A673 (cell line): ENCODE data around the gene ANKS6. TPM values are rescaled to one million over a fixed set of nuclear protein-coding genes. Genes with fewer than 3 reads are reported as not detected.

Experiments used
- BruUV-seq: library from RNA; stranded (reverse); fragments of 400-500 nt; replicated peaks from 2 replicates; lab custom pipeline; 2021; lab: Mats Ljungman, UMichigan
- CTCF ChIA-PET: fragments of 300-600 bp; sonication (Branson Sonifier 250); formaldehyde crosslinking; loops from one replicate; lab custom pipeline; 2022; ENCODE audit warnings: antibody characterized with exemption; lab: Charles Lee
- POLR2A ChIA-PET: fragments of 300-600 bp; sonication (Branson Sonifier 250); formaldehyde crosslinking; loops from one replicate; lab custom pipeline; 2022; ENCODE audit warnings: antibody characterized with exemption; ENCODE audit not compliant: low non-redundant PET; lab: Charles Lee
- DNase-seq: peaks from one replicate; pipeline ENCODE4 v3.0.0-alpha.2; 2015; ENCODE audit warnings: low spot score
- H3K27ac ChIP-seq: fragments of 200-600 bp; sonication (generic); 2 replicates; pipeline ENCODE4 v1.5.1; 2016; ENCODE audit warnings: mixed run types, low read depth, mild to moderate bottlenecking, mixed read lengths, antibody characterized with exemption, low read length; ENCODE audit not compliant: poor library complexity, severe bottlenecking
- H3K27me3 ChIP-seq: fragments of 200-600 bp; sonication (generic); replicated peaks from 2 replicates; pipeline ENCODE4 v1.6.1; 2017; ENCODE audit warnings: mixed run types, low read depth, mild to moderate bottlenecking, mixed read lengths, antibody characterized with exemption, low read length; ENCODE audit not compliant: insufficient read depth, poor library complexity
- H3K36me3 ChIP-seq: fragments of 200-600 bp; sonication (generic); 2 replicates; pipeline ENCODE4 v1.6.1; 2016; ENCODE audit warnings: mixed run types, mild to moderate bottlenecking, mixed read lengths, antibody characterized with exemption, low read length; ENCODE audit not compliant: insufficient read depth, poor library complexity, severe bottlenecking
- H3K4me1 ChIP-seq: fragments of 200-600 bp; sonication (generic); 2 replicates; pipeline ENCODE4 v1.6.1; 2017; ENCODE audit warnings: mixed run types, mild to moderate bottlenecking, mixed read lengths, antibody characterized with exemption, low read length; ENCODE audit not compliant: insufficient read depth, poor library complexity, severe bottlenecking
- H3K4me3 ChIP-seq: fragments of 200-600 bp; sonication (generic); 2 replicates; pipeline ENCODE4 v1.5.1; 2016; ENCODE audit warnings: low read depth, mixed run types, mild to moderate bottlenecking, mixed read lengths, low read length; ENCODE audit not compliant: poor library complexity, severe bottlenecking
- H3K9me3 ChIP-seq: fragments of 200-600 bp; sonication (generic); 2 replicates; pipeline ENCODE4 v1.6.1; 2016; ENCODE audit warnings: mixed run types, low read depth, mild to moderate bottlenecking, mixed read lengths, antibody characterized with exemption, low read length; ENCODE audit not compliant: poor library complexity, severe bottlenecking
- CTCF ChIP-seq: fragments of 300-800, 200-600 bp; sonication (generic); conservative IDR thresholded peaks from 2 replicates; pipeline ENCODE4 v1.5.1; 2017; ENCODE audit warnings: low read depth, mild to moderate bottlenecking, antibody characterized with exemption, low read length, moderate library complexity, mixed read lengths
- EZH2 ChIP-seq: fragments of 200-600 bp; sonication (generic); IDR thresholded peaks from 2 replicates; pipeline ENCODE4 v1.6.1; 2017; ENCODE audit warnings: borderline replicate concordance, low read depth, mild to moderate bottlenecking, mixed read lengths, antibody characterized with exemption, low read length; ENCODE audit not compliant: poor library complexity, severe bottlenecking
- intact Hi-C: fragments of 100-400 bp; cut with micrococcal nuclease; formaldehyde crosslinking; loops from one replicate; pipeline ENCODE4 v1.10.0; 2022; ENCODE audit not compliant: unreplicated experiment
- total RNA-seq: library from RNA; stranded (reverse); gene quantifications from 2 replicates; pipeline ENCODE4 v1.2.3, GENCODE V29; 2021

The ANKS6 gene
- total RNA-seq, 1 experiment from 2014 or later: 14.4 TPM

GRCh38 chr9:98700801-98701200, 95.6 kb downstream of the ANKS6 start:
- intact Hi-C loops: loop anchor here (10.0 kb wide), 1 partner anchor 166 kb away; no protein-coding TSS in a partner anchor
- peaks cover 70% of the 10 kb centered on the region for H3K27me3 ChIP-seq
- H3K27ac ChIP-seq: no peak overlapping the region
- H3K36me3 ChIP-seq: no peaks in the 10 kb centered on the region
- DNase-seq: no peak
- no peaks in the 10 kb centered on the region for H3K9me3 ChIP-seq
- no TSS peak for BruUV-seq
- CTCF ChIA-PET: no interaction called here
- no peak overlapping the region for H3K4me3 ChIP-seq
- POLR2A ChIA-PET: no interaction called here
- TF ChIP-seq CTCF: no peak
- TF ChIP-seq EZH2: no peak
- no peaks in the 10 kb centered on the region for H3K4me1 ChIP-seq

- no TSS peak for BruUV-seq
- intact Hi-C loops: no loop called here
- no peak overlapping the region for H3K4me3 ChIP-seq
- ChIA-PET POLR2A (no interaction called here), CTCF (no interaction called here)
- DNase-seq: no peak
- H3K9me3 ChIP-seq: no peaks in the 10 kb centered on the region
- no peaks in the 10 kb centered on the region for H3K36me3 ChIP-seq
- no peaks in the 10 kb centered on the region for H3K4me1 ChIP-seq
- H3K27ac ChIP-seq: no peak overlapping the region
- peaks cover 53% of the 10 kb centered on the region for H3K27me3 ChIP-seq
- no peak for TF ChIP-seq EZH2
- TF ChIP-seq CTCF: no peak
Observed at GRCh38 chr9:98698856-98699255, 97.5 kb downstream of the ANKS6 start.

GRCh38 chr9:98694943-98695342, 101.4 kb downstream of the ANKS6 start:
- Histone ChIP-seq H3K36me3 (no peaks in the 10 kb centered on the region), H3K27ac (no peak overlapping the region), H3K4me1 (no peaks in the 10 kb centered on the region), H3K9me3 (no peaks in the 10 kb centered on the region), H3K4me3 (no peak overlapping the region), H3K27me3 (peaks cover 33% of the 10 kb centered on the region)
- CTCF ChIA-PET: no interaction called here
- BruUV-seq: no TSS peak
- no peak for DNase-seq
- POLR2A ChIA-PET: no interaction called here
- TF ChIP-seq CTCF: no peak
- no peak for TF ChIP-seq EZH2
- intact Hi-C loops: no loop called here
